ENCODE data around the gene DPYD. TPM values are rescaled to one million over a fixed set of nuclear protein-coding genes. Genes with fewer than 3 reads are reported as not detected.

Gene DPYD
- total and polyA plus RNA-seq, 8 donors = 2.7 to 24.5 (median 9.4) TPM

DNA sequence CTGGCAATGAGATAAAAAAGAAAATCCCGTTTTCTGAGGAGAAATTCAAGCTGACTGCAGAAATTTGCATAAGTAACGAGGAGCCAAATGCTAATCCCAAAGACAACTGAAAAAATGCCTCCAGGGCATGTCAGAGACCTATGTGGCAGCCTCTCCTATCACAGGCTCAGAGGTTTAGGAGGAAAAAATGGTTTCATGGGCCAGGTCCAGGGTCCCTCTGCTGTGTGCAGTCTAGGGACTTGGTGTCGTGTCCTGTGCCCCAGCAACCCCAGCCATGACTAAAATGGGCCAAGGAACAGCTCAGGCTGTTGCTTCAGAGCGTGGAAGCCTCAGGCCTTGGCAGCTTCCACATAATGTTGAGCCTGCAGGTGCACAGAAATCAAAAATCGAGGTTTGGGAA lies 456.5 kb downstream of the DPYD start:
- no peak for ATAC-seq
- Histone ChIP-seq H3K27ac (no peak overlapping the region), H3K4me3 (no peak overlapping the region), H3K4me1 (peaks cover 0 to 3% (median 0%) of the 10 kb centered on the region in 3 donors), H3K27me3 (no peaks in the 10 kb centered on the region), H3K36me3 (no peaks in the 10 kb centered on the region), H3K9me3 (no peaks in the 10 kb centered on the region)
- WGBS, 2 donors = 88 to 91% methylated on average over 5 of the region's 5 CpGs
- TF ChIP-seq, protein P1, sequence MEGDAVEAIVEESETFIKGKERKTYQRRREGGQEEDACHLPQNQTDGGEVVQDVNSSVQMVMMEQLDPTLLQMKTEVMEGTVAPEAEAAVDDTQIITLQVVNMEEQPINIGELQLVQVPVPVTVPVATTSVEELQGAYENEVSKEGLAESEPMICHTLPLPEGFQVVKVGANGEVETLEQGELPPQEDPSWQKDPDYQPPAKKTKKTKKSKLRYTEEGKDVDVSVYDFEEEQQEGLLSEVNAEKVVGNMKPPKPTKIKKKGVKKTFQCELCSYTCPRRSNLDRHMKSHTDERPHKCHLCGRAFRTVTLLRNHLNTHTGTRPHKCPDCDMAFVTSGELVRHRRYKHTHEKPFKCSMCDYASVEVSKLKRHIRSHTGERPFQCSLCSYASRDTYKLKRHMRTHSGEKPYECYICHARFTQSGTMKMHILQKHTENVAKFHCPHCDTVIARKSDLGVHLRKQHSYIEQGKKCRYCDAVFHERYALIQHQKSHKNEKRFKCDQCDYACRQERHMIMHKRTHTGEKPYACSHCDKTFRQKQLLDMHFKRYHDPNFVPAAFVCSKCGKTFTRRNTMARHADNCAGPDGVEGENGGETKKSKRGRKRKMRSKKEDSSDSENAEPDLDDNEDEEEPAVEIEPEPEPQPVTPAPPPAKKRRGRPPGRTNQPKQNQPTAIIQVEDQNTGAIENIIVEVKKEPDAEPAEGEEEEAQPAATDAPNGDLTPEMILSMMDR (IDR thresholded peaks at IDR 0.05) = no peak
- intact Hi-C loops (cut with DNase I) = no loop called here
- no peak for FAIRE-seq
- DNase-seq = no peak

DNA sequence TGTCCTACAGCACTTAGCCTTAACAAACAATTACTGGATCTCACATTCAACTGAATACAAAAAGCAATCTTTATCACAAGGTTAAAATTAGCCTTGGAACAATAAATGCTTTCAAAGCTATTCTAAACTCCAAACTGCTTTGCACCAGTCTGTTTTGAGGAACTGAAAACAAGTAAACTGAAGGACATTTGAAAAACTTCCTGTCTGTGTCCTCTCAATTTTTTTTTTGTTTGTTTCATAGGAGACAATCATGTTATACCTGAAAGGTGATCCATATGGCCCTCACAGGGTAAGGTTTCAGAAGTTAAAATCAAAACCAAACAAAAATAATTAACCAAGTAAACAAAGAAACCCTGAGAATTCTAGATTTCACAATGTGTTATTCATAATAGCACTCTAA lies 459.1 kb downstream of the DPYD start:
- H3K4me1 ChIP-seq = peaks cover 0 to 3% (median 0%) of the 10 kb centered on the region in 3 donors
- H3K36me3 ChIP-seq = no peaks in the 10 kb centered on the region
- no peak overlapping the region for H3K4me3 ChIP-seq
- intact Hi-C loops (cut with DNase I) = no loop called here
- TF ChIP-seq, protein P1 (IDR thresholded peaks at IDR 0.05) = no peak
- ATAC-seq (no peak), DNase-seq (no peak), FAIRE-seq (no peak)
- H3K27me3 ChIP-seq = no peaks in the 10 kb centered on the region
- H3K27ac ChIP-seq = no peak overlapping the region
- H3K9me3 ChIP-seq = no peaks in the 10 kb centered on the region

DNA sequence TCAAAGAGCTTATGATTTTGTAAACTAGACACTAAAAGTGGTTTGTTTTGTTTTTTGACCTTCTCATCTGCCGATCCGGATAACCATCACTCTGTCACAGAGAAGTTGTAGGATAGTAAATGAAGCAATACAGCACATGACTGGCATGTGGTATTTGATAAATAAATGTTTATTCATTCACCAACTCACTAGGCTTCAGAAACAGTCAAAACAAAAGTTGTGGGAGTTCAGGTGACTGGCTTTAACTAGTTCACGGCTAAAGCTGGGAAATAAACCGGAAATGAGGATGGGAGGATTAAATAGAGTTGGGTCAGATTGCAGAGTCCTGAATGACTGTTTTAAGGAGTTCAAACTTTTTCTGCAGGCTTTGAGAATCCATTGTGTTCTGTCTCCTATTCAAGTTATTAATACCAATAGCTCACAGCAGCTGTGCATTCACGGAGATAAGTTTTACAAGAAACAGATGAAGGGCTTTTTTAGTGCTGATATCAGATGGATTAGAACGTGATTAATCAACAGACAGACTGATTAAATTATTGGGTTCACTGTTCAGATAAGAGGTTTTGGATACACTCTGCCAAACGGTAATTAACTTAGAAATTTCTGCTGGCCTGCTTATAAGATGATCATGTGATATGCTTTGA lies 463.3 kb downstream of the DPYD start:
- intact Hi-C loops (cut with DNase I) = no loop called here
- 56 to 57% methylated on average over 7 of the region's 7 CpGs for WGBS, 2 donors
- DNase-seq (no peak), ATAC-seq (no peak), FAIRE-seq (no peak)
- TF ChIP-seq, protein P1 (IDR thresholded peaks at IDR 0.05) = no peak
- Histone ChIP-seq H3K27ac (no peak overlapping the region), H3K27me3 (no peaks in the 10 kb centered on the region), H3K4me1 (peaks cover 0 to 3% (median 0%) of the 10 kb centered on the region in 3 donors), H3K36me3 (no peaks in the 10 kb centered on the region), H3K9me3 (no peaks in the 10 kb centered on the region), H3K4me3 (no peak overlapping the region)

DNA sequence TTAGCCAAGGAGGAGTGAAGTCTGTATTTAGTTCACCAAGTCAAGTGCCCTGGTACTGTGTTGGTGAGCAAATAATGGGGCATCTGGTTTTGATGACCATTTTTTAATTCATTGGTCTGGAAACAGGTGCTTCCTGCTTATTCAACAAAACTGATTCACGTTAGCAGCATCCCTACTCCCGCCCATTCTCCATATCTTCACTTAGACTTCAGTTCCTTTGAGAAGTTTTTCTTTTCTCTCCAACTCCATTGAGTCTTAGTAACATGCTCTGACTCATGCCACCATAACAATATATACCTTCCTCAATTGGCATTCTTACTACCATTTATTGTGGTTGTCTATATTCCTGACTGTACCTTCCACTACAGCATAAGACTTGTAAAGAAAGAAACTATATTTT lies 468.9 kb downstream of the DPYD start:
- Histone ChIP-seq H3K27me3 (no peaks in the 10 kb centered on the region), H3K9me3 (no peaks in the 10 kb centered on the region), H3K4me3 (no peak overlapping the region), H3K27ac (no peak overlapping the region), H3K36me3 (no peaks in the 10 kb centered on the region), H3K4me1 (no peaks in the 10 kb centered on the region)
- FAIRE-seq (no peak), DNase-seq (no peak), ATAC-seq (no peak)
- TF ChIP-seq, protein P1 (IDR thresholded peaks at IDR 0.05) = no peak
- WGBS, 2 donors = 90 to 93% methylated on average over 2 of the region's 2 CpGs
- intact Hi-C loops (cut with DNase I) = no loop called here

DNA sequence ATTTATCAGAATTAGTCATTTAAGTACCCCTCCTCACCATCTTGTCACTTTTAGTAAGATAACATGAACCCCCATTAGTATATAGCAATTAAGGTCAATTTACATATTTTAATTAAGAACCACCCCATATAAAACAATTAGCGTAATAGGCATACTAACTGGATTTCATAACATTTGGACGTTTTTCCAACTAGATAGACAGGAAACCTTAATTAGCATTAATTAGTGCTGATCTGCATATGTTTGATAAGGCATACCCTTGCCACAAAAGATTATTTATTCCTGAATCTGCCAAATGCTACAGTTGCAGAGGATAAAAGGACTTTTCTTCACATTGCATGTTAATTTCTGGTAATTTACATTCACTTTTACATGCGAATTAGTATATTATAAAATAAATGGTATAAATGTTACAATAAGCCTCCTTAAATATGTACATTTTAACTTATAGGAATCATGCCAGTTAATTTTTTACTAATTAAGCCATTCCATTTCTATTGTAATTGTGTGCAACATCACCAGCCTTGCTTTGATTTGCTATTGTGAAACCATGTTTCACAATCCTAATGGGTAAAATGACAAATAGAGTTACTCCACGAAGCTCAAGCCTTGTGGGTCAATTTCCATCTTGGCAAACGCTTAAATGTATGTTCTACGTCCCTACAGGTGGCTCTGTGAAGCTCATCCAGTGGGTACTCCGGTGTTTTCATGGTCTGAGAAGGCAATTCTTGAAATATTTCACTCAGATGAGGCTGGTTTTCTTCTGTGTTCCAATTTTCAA lies 469.6 kb downstream of the DPYD start:
- no peaks in the 10 kb centered on the region for H3K27me3 ChIP-seq
- H3K4me1 ChIP-seq = no peaks in the 10 kb centered on the region
- H3K9me3 ChIP-seq = no peaks in the 10 kb centered on the region
- no peak for DNase-seq
- intact Hi-C loops (cut with DNase I) = no loop called here
- no peak overlapping the region for H3K4me3 ChIP-seq
- H3K27ac ChIP-seq = no peak overlapping the region
- TF ChIP-seq, protein P1 (IDR thresholded peaks at IDR 0.05) = no peak
- no peaks in the 10 kb centered on the region for H3K36me3 ChIP-seq
- ATAC-seq = no peak
- FAIRE-seq = no peak
- 78 to 81% methylated on average over 7 of the region's 7 CpGs for WGBS, 2 donors

All from pancreas (tissue), 10 donors.